ENCODE measurements around the gene TMEM87B. TPM values are rescaled to one million over a fixed set of nuclear protein-coding genes. Genes with fewer than 3 reads are reported as not detected.
"Not testable (repeated sequence)": the region's sequence is repeated elsewhere in the genome, so short reads cannot be mapped to it uniquely, and the experiment has no call there.

The TMEM87B gene
- total RNA-seq, 1 donor from 2014 or later: 30.3 TPM

- H3K4me3 ChIP-seq (ENCODE audit: low read length in 3 of 3): no peak overlapping the region
- H3K9ac ChIP-seq (ENCODE audit: low read depth in 1 of 3, low read length in 3 of 3): no peak overlapping the region
- peaks cover 3 to 13% (median 10%) of the 10 kb centered on the region in 3 donors for H3K36me3 ChIP-seq (ENCODE audit: control insufficient read depth in 3 of 3, insufficient read depth in 3 of 3, low read length in 3 of 3)
- H3K4me1 ChIP-seq (ENCODE audit: control insufficient read depth in 3 of 3, insufficient read depth in 3 of 3, low read length in 3 of 3): peaks cover 6 to 11% (median 7%) of the 10 kb centered on the region in 3 donors
- no peaks in the 10 kb centered on the region for H3K9me3 ChIP-seq (ENCODE audit: control insufficient read depth in 3 of 3, low read length in 3 of 3)
- no peaks in the 10 kb centered on the region for H3K27me3 ChIP-seq (ENCODE audit: control insufficient read depth in 3 of 3, insufficient read depth in 3 of 3, low read length in 3 of 3)
- no peak overlapping the region for H3K27ac ChIP-seq (ENCODE audit: low read depth, low read length)
Observed at GRCh38 chr2:112061840-112062239, 6.8 kb downstream of the TMEM87B start.

GRCh38 chr2:112062894-112063293 lies 7.8 kb downstream of the TMEM87B start:
- H3K36me3 ChIP-seq (ENCODE audit: control insufficient read depth in 3 of 3, insufficient read depth in 3 of 3, low read length in 3 of 3): peaks cover 6 to 16% (median 16%) of the 10 kb centered on the region in 3 donors
- H3K4me1 ChIP-seq (ENCODE audit: control insufficient read depth in 3 of 3, insufficient read depth in 3 of 3, low read length in 3 of 3): peaks cover 0 to 6% (median 0%) of the 10 kb centered on the region in 3 donors
- no peak overlapping the region for H3K4me3 ChIP-seq (ENCODE audit: low read length in 3 of 3)
- no peak overlapping the region for H3K9ac ChIP-seq (ENCODE audit: low read depth in 1 of 3, low read length in 3 of 3)
- H3K9me3 ChIP-seq (ENCODE audit: control insufficient read depth in 3 of 3, low read length in 3 of 3): no peaks in the 10 kb centered on the region
- H3K27me3 ChIP-seq (ENCODE audit: control insufficient read depth in 3 of 3, insufficient read depth in 3 of 3, low read length in 3 of 3): no peaks in the 10 kb centered on the region
- H3K27ac ChIP-seq (ENCODE audit: low read depth, low read length): no peak overlapping the region

- peaks cover 0 to 4% (median 0%) of the 10 kb centered on the region in 3 donors for H3K4me1 ChIP-seq (ENCODE audit: control insufficient read depth in 3 of 3, insufficient read depth in 3 of 3, low read length in 3 of 3)
- H3K9ac ChIP-seq (ENCODE audit: low read depth in 1 of 3, low read length in 3 of 3): no peak overlapping the region
- H3K4me3 ChIP-seq (ENCODE audit: low read length in 3 of 3): no peak overlapping the region
- no peaks in the 10 kb centered on the region for H3K9me3 ChIP-seq (ENCODE audit: control insufficient read depth in 3 of 3, low read length in 3 of 3)
- peaks cover 6 to 16% (median 13%) of the 10 kb centered on the region in 3 donors for H3K36me3 ChIP-seq (ENCODE audit: control insufficient read depth in 3 of 3, insufficient read depth in 3 of 3, low read length in 3 of 3)
- H3K27me3 ChIP-seq (ENCODE audit: control insufficient read depth in 3 of 3, insufficient read depth in 3 of 3, low read length in 3 of 3): no peaks in the 10 kb centered on the region
- no peak overlapping the region for H3K27ac ChIP-seq (ENCODE audit: low read depth, low read length)
Observed at GRCh38 chr2:112065486-112065885, 10.4 kb downstream of the TMEM87B start.

GRCh38 chr2:112065966-112066365 lies 10.9 kb downstream of the TMEM87B start:
- peaks cover 6 to 16% (median 13%) of the 10 kb centered on the region in 3 donors for H3K36me3 ChIP-seq (ENCODE audit: control insufficient read depth in 3 of 3, insufficient read depth in 3 of 3, low read length in 3 of 3)
- H3K4me3 ChIP-seq (ENCODE audit: low read length in 3 of 3): no peak overlapping the region

GRCh38 chr2:112069794-112070193 lies 14.7 kb downstream of the TMEM87B start:
- H3K9me3 ChIP-seq (ENCODE audit: control insufficient read depth in 3 of 3, low read length in 3 of 3); H3K27me3 ChIP-seq (ENCODE audit: control insufficient read depth in 3 of 3, insufficient read depth in 3 of 3, low read length in 3 of 3); H3K4me3 ChIP-seq (ENCODE audit: low read length in 3 of 3); H3K9ac ChIP-seq (ENCODE audit: low read depth in 1 of 3, low read length in 3 of 3); H3K27ac ChIP-seq (ENCODE audit: low read depth, low read length); H3K4me1 ChIP-seq (ENCODE audit: control insufficient read depth in 3 of 3, insufficient read depth in 3 of 3, low read length in 3 of 3); H3K36me3 ChIP-seq (ENCODE audit: control insufficient read depth in 3 of 3, insufficient read depth in 3 of 3, low read length in 3 of 3): not testable (repeated sequence)

More at GRCh38 chr2:112065966-112066365, 10.9 kb downstream of the TMEM87B start:
- H3K4me1 ChIP-seq (ENCODE audit: control insufficient read depth in 3 of 3, insufficient read depth in 3 of 3, low read length in 3 of 3): peaks cover 0 to 4% (median 0%) of the 10 kb centered on the region in 3 donors
- H3K27ac ChIP-seq (ENCODE audit: low read depth, low read length): no peak overlapping the region
- H3K9ac ChIP-seq (ENCODE audit: low read depth in 1 of 3, low read length in 3 of 3): no peak overlapping the region
- H3K9me3 ChIP-seq (ENCODE audit: control insufficient read depth in 3 of 3, low read length in 3 of 3): no peaks in the 10 kb centered on the region
- no peaks in the 10 kb centered on the region for H3K27me3 ChIP-seq (ENCODE audit: control insufficient read depth in 3 of 3, insufficient read depth in 3 of 3, low read length in 3 of 3)

- H3K36me3 ChIP-seq (ENCODE audit: control insufficient read depth in 3 of 3, insufficient read depth in 3 of 3, low read length in 3 of 3): peaks cover 3 to 6% (median 3%) of the 10 kb centered on the region in 3 donors
- no peaks in the 10 kb centered on the region for H3K27me3 ChIP-seq (ENCODE audit: control insufficient read depth in 3 of 3, insufficient read depth in 3 of 3, low read length in 3 of 3)
- H3K4me1 ChIP-seq (ENCODE audit: control insufficient read depth in 3 of 3, insufficient read depth in 3 of 3, low read length in 3 of 3): no peaks in the 10 kb centered on the region
- no peaks in the 10 kb centered on the region for H3K9me3 ChIP-seq (ENCODE audit: control insufficient read depth in 3 of 3, low read length in 3 of 3)
- H3K9ac ChIP-seq (ENCODE audit: low read depth in 1 of 3, low read length in 3 of 3): no peak overlapping the region
- no peak overlapping the region for H3K4me3 ChIP-seq (ENCODE audit: low read length in 3 of 3)
- H3K27ac ChIP-seq (ENCODE audit: low read depth, low read length): no peak overlapping the region
Observed at GRCh38 chr2:112073875-112074274, 18.8 kb downstream of the TMEM87B start.

GRCh38 chr2:112074506-112074905 lies 19.4 kb downstream of the TMEM87B start:
- Histone ChIP-seq H3K27me3 (ENCODE audit: control insufficient read depth in 3 of 3, insufficient read depth in 3 of 3, low read length in 3 of 3) (no peaks in the 10 kb centered on the region), H3K9me3 (ENCODE audit: control insufficient read depth in 3 of 3, low read length in 3 of 3) (no peaks in the 10 kb centered on the region), H3K36me3 (ENCODE audit: control insufficient read depth in 3 of 3, insufficient read depth in 3 of 3, low read length in 3 of 3) (peaks cover 3 to 6% (median 3%) of the 10 kb centered on the region in 3 donors), H3K4me3 (ENCODE audit: low read length in 3 of 3) (no peak overlapping the region), H3K27ac (ENCODE audit: low read depth, low read length) (no peak overlapping the region), H3K9ac (ENCODE audit: low read depth in 1 of 3, low read length in 3 of 3) (no peak overlapping the region), H3K4me1 (ENCODE audit: control insufficient read depth in 3 of 3, insufficient read depth in 3 of 3, low read length in 3 of 3) (no peaks in the 10 kb centered on the region)

GRCh38 chr2:112075490-112076260 lies 20.6 kb downstream of the TMEM87B start:
- peak overlapping the region; percentile 28 for H3K27ac ChIP-seq (ENCODE audit: low read depth, low read length)
- H3K4me1 ChIP-seq (ENCODE audit: control insufficient read depth in 3 of 3, insufficient read depth in 3 of 3, low read length in 3 of 3): no peaks in the 10 kb centered on the region
- no peaks in the 10 kb centered on the region for H3K27me3 ChIP-seq (ENCODE audit: control insufficient read depth in 3 of 3, insufficient read depth in 3 of 3, low read length in 3 of 3)
- no peak overlapping the region for H3K4me3 ChIP-seq (ENCODE audit: low read length in 3 of 3)
- peaks cover 3 to 6% (median 3%) of the 10 kb centered on the region in 3 donors for H3K36me3 ChIP-seq (ENCODE audit: control insufficient read depth in 3 of 3, insufficient read depth in 3 of 3, low read length in 3 of 3)
- no peak overlapping the region for H3K9ac ChIP-seq (ENCODE audit: low read depth in 1 of 3, low read length in 3 of 3)
- no peaks in the 10 kb centered on the region for H3K9me3 ChIP-seq (ENCODE audit: control insufficient read depth in 3 of 3, low read length in 3 of 3)

- H3K4me3 ChIP-seq (ENCODE audit: low read length in 3 of 3): no peak overlapping the region
- no peaks in the 10 kb centered on the region for H3K27me3 ChIP-seq (ENCODE audit: control insufficient read depth in 3 of 3, insufficient read depth in 3 of 3, low read length in 3 of 3)
- no peak overlapping the region for H3K27ac ChIP-seq (ENCODE audit: low read depth, low read length)
- H3K9me3 ChIP-seq (ENCODE audit: control insufficient read depth in 3 of 3, low read length in 3 of 3): no peaks in the 10 kb centered on the region
- H3K4me1 ChIP-seq (ENCODE audit: control insufficient read depth in 3 of 3, insufficient read depth in 3 of 3, low read length in 3 of 3): no peaks in the 10 kb centered on the region
- peaks cover 3 to 15% (median 11%) of the 10 kb centered on the region in 3 donors for H3K36me3 ChIP-seq (ENCODE audit: control insufficient read depth in 3 of 3, insufficient read depth in 3 of 3, low read length in 3 of 3)
- H3K9ac ChIP-seq (ENCODE audit: low read depth in 1 of 3, low read length in 3 of 3): no peak overlapping the region
Observed at GRCh38 chr2:112077814-112078213, 22.7 kb downstream of the TMEM87B start.

GRCh38 chr2:112081262-112081661 lies 26.2 kb downstream of the TMEM87B start:
- H3K27ac ChIP-seq (ENCODE audit: low read depth, low read length): no peak overlapping the region
- H3K36me3 ChIP-seq (ENCODE audit: control insufficient read depth in 3 of 3, insufficient read depth in 3 of 3, low read length in 3 of 3): peaks cover 9 to 15% (median 13%) of the 10 kb centered on the region in 3 donors
- peaks cover 0 to 2% (median 0%) of the 10 kb centered on the region in 3 donors for H3K4me1 ChIP-seq (ENCODE audit: control insufficient read depth in 3 of 3, insufficient read depth in 3 of 3, low read length in 3 of 3)
- no peaks in the 10 kb centered on the region for H3K9me3 ChIP-seq (ENCODE audit: control insufficient read depth in 3 of 3, low read length in 3 of 3)
- H3K27me3 ChIP-seq (ENCODE audit: control insufficient read depth in 3 of 3, insufficient read depth in 3 of 3, low read length in 3 of 3): no peaks in the 10 kb centered on the region
- no peak overlapping the region for H3K9ac ChIP-seq (ENCODE audit: low read depth in 1 of 3, low read length in 3 of 3)
- no peak overlapping the region for H3K4me3 ChIP-seq (ENCODE audit: low read length in 3 of 3)
